Hepatocyte (in vitro differentiated cells): ENCODE data around the gene MYH6. TPM values are rescaled to one million over a fixed set of nuclear protein-coding genes. Genes with fewer than 3 reads are reported as not detected.

Source experiments
- DNase-seq: peaks from one replicate; pipeline ENCODE4 v3.0.0-alpha.2; 2016; ENCODE audit warnings: low spot score
- H2AFZ ChIP-seq: fragments of 200-600 bp; sonication (generic); 2 replicates; pipeline ENCODE4 v1.6.0; 2016; ENCODE audit warnings: antibody characterized with exemption, mild to moderate bottlenecking
- H3K27ac ChIP-seq: fragments of 200-600 bp; sonication (generic); 2 replicates; pipeline ENCODE4 v1.5.1; 2016; ENCODE audit warnings: mild to moderate bottlenecking
- H3K27me3 ChIP-seq: fragments of 200-600 bp; sonication (generic); 2 replicates; pipeline ENCODE4 v1.6.1; 2016
- H3K36me3 ChIP-seq: fragments of 200-600 bp; sonication (generic); replicated peaks from 2 replicates; pipeline ENCODE4 v1.5.1; 2016; ENCODE audit warnings: low read depth; ENCODE audit not compliant: insufficient read depth
- H3K4me1 ChIP-seq: fragments of 200-600 bp; sonication (generic); 2 replicates; pipeline ENCODE4 v1.5.1; 2016; ENCODE audit warnings: mild to moderate bottlenecking, moderate library complexity; ENCODE audit not compliant: insufficient read depth
- H3K4me2 ChIP-seq: fragments of 200-600 bp; sonication (generic); 2 replicates; pipeline ENCODE4 v1.6.0; 2016
- H3K4me3 ChIP-seq: fragments of 200-600 bp; sonication (generic); 2 replicates; pipeline ENCODE4 v1.5.1; 2016; ENCODE audit warnings: mild to moderate bottlenecking
- H3K79me2 ChIP-seq: fragments of 200-600 bp; sonication (generic); 2 replicates; pipeline ENCODE4 v1.6.0; 2017; ENCODE audit warnings: mild to moderate bottlenecking
- H3K9me2 ChIP-seq: fragments of 200-600 bp; sonication (generic); replicated peaks from 2 replicates; pipeline ENCODE4 v1.6.0; 2017; ENCODE audit warnings: mild to moderate bottlenecking; ENCODE audit not compliant: insufficient read depth
- H3K9me3 ChIP-seq: fragments of 200-600 bp; sonication (generic); 2 replicates; pipeline ENCODE4 v1.5.1; 2016; ENCODE audit warnings: low read depth, mild to moderate bottlenecking
- H4K20me1 ChIP-seq: fragments of 200-600 bp; sonication (generic); 2 replicates; pipeline ENCODE4 v1.6.0; 2016; ENCODE audit warnings: mild to moderate bottlenecking; ENCODE audit not compliant: insufficient read depth, poor library complexity, severe bottlenecking
- EZH2 ChIP-seq: fragments of 200-600 bp; sonication (generic); IDR thresholded peaks from 2 replicates; pipeline ENCODE4 v1.6.1; 2016; ENCODE audit warnings: antibody characterized with exemption, mild to moderate bottlenecking, borderline replicate concordance
- EZH2phosphoT487 ChIP-seq: fragments of 200-600 bp; sonication (generic); IDR thresholded peaks from one replicate; pipeline ENCODE4 v1.6.1; 2018; ENCODE audit warnings: antibody characterized with exemption, mild to moderate bottlenecking, low read depth, moderate library complexity; ENCODE audit not compliant: unreplicated experiment, severe bottlenecking
- WGBS: methylation state at CpG from one replicate; pipeline ENCODE4 v1.1.6; 2016; ENCODE audit warnings: low lambda C conversion rate; ENCODE audit errors: missing lambda C conversion rate; 5-methylcytosine and 5-hydroxymethylcytosine counted together
- microRNA counts: library from miRNA; unstranded; fragments of <30 nt; microRNA quantifications from one replicate; lab custom pipeline; 2017
- microRNA-seq: library from miRNA; unstranded; fragments of <30 nt; microRNA quantifications from one replicate; pipeline ENCODE4, GENCODE V29; 2017
- polyA plus RNA-seq: library from polyadenylated mRNA; unstranded; fragments of >200 nt; fragmentation: Nextera tagmentation; extraction: Ambion mirVana; gene quantifications from 2 replicates; pipeline ENCODE4 v1.2.1, GENCODE V29; 2016
- small RNA-seq: library from RNA; depleted of rRNA; stranded (forward); fragments of <200 nt; gene quantifications from one replicate; pipeline ENCODE3, GENCODE V24; 2014
- total RNA-seq: library from RNA; depleted of rRNA; stranded (reverse); fragments of >200 nt; gene quantifications from 2 replicates; pipeline ENCODE4 v1.2.3, GENCODE V29; 2014
- TF ChIP-seq, protein P1 (sequence below): fragments of 200-600 bp; sonication (generic); IDR thresholded peaks from 2 replicates; pipeline ENCODE4 v1.5.1; 2016; ENCODE audit warnings: antibody characterized with exemption, mild to moderate bottlenecking; ENCODE audit not compliant: poor library complexity

MYH6 gene
- total and polyA plus RNA-seq, 2 experiments from 2014 or later: 0.97 TPM; not detected in 1

DNA sequence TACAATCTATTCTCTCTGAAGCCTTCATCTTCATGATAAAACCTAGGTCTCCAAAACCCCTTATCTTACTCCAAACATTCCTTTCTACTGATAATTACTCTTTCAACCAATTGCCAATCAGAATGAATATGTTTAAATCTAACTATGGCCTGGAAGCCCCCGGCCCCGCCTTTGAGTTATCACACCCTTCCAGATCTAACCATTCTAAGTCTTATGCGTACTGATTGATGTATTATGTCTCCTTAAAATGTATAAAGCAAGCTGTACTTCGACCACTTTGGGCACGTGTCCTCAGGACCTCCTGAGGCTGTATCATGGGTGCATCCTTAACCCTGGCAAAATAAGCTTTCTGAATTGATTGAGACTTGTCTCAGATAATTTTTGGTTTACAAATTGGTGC is 72.5 kb downstream of the MYH6 start:
- no peaks in the 10 kb centered on the region for H4K20me1 ChIP-seq
- H3K79me2 ChIP-seq: no peaks in the 10 kb centered on the region
- H3K36me3 ChIP-seq: no peaks in the 10 kb centered on the region
- no peaks in the 10 kb centered on the region for H3K27me3 ChIP-seq
- WGBS: 80% methylated on average over 5 of the region's 5 CpGs
- H3K4me2 ChIP-seq: no peak overlapping the region
- no peak overlapping the region for H2AFZ ChIP-seq
- H3K9me2 ChIP-seq: no peaks in the 10 kb centered on the region
- no peaks in the 10 kb centered on the region for H3K9me3 ChIP-seq
- no peaks in the 10 kb centered on the region for H3K4me1 ChIP-seq
- no peak for TF ChIP-seq EZH2phosphoT487
- TF ChIP-seq, protein P1, sequence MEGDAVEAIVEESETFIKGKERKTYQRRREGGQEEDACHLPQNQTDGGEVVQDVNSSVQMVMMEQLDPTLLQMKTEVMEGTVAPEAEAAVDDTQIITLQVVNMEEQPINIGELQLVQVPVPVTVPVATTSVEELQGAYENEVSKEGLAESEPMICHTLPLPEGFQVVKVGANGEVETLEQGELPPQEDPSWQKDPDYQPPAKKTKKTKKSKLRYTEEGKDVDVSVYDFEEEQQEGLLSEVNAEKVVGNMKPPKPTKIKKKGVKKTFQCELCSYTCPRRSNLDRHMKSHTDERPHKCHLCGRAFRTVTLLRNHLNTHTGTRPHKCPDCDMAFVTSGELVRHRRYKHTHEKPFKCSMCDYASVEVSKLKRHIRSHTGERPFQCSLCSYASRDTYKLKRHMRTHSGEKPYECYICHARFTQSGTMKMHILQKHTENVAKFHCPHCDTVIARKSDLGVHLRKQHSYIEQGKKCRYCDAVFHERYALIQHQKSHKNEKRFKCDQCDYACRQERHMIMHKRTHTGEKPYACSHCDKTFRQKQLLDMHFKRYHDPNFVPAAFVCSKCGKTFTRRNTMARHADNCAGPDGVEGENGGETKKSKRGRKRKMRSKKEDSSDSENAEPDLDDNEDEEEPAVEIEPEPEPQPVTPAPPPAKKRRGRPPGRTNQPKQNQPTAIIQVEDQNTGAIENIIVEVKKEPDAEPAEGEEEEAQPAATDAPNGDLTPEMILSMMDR: no peak
- TF ChIP-seq EZH2: no peak
- no peak overlapping the region for H3K4me3 ChIP-seq
- no peak for DNase-seq
- no peak overlapping the region for H3K27ac ChIP-seq

MicroRNAs encoded within 50 kb of the gene (microRNA counts, 767-probe panel; counts per million panel counts)
- microRNA hsa-miR-208a (lab: Ali Mortazavi, UCI) (not detected), microRNA hsa-miR-208b (lab: Ali Mortazavi, UCI) (not detected)

Small RNA genes within 50 kb of the gene (microRNA-seq; reads per million reads assigned to microRNA genes)
- gene MIR208A: 2.2 reads per million
- gene MIR208B: not detected

Small RNA genes within 50 kb of the gene (small RNA-seq; reads per million reads assigned to genes)
- gene MIR208A (not detected), gene MIR208B (0.16 reads per million)

Other genes starting within 250 kb of the MYH6 start
- 39.5 and 54.6 TPM in 2 replicates for gene SLC7A8, start 224.6 kb downstream of the MYH6 start, total RNA-seq
- gene SLC7A8, start 224.6 kb downstream of the MYH6 start, polyA plus RNA-seq: 85.0 and 123 TPM in 2 replicates
- 0.17 and 1.2 TPM in 2 replicates for gene RNF212B, start 170.3 kb downstream of the MYH6 start, total RNA-seq
- gene RNF212B, start 170.3 kb downstream of the MYH6 start, polyA plus RNA-seq: 1.2 TPM in 1 of 2 replicates, not detected in the other
- gene HOMEZ, start 122.1 kb downstream of the MYH6 start, total RNA-seq: 8.2 and 9.4 TPM in 2 replicates
- gene HOMEZ, start 122.1 kb downstream of the MYH6 start, polyA plus RNA-seq: 6.3 and 11.2 TPM in 2 replicates
- gene PPP1R3E, start 105.4 kb downstream of the MYH6 start, total RNA-seq: 3.9 and 6.1 TPM in 2 replicates
- 4.6 and 4.8 TPM in 2 replicates for gene PPP1R3E, start 105.4 kb downstream of the MYH6 start, polyA plus RNA-seq
- 20.8 and 26.4 TPM in 2 replicates for gene BCL2L2, start 101.4 kb downstream of the MYH6 start, total RNA-seq
- 4.3 and 6.5 TPM in 2 replicates for gene BCL2L2, start 101.4 kb downstream of the MYH6 start, polyA plus RNA-seq
- gene PABPN1, start 86.8 kb downstream of the MYH6 start, total RNA-seq: 94.1 and 116 TPM in 2 replicates
- gene PABPN1, start 86.8 kb downstream of the MYH6 start, polyA plus RNA-seq: 213 and 245 TPM in 2 replicates
- gene SLC22A17, start 55.4 kb downstream of the MYH6 start, total RNA-seq: 31.9 and 44.4 TPM in 2 replicates
- 62.9 and 79.2 TPM in 2 replicates for gene SLC22A17, start 55.4 kb downstream of the MYH6 start, polyA plus RNA-seq
- gene EFS, start 43.1 kb downstream of the MYH6 start, total RNA-seq: 9.7 and 10.2 TPM in 2 replicates
- 21.5 and 21.9 TPM in 2 replicates for gene EFS, start 43.1 kb downstream of the MYH6 start, polyA plus RNA-seq
- not detected in 2 replicates for gene IL25, start 35.5 kb downstream of the MYH6 start, total RNA-seq
- gene IL25, start 35.5 kb downstream of the MYH6 start, polyA plus RNA-seq: not detected in 2 replicates
- not detected in 2 replicates for gene CMTM5, start 31.2 kb downstream of the MYH6 start, total RNA-seq
- 0.23 and 0.28 TPM in 2 replicates for gene CMTM5, start 31.2 kb downstream of the MYH6 start, polyA plus RNA-seq
- 0.04 TPM in 1 of 2 replicates, not detected in the other for gene MYH7, start 27.4 kb upstream of the MYH6 start, total RNA-seq
- 0.23 TPM in 1 of 2 replicates, not detected in the other for gene MYH7, start 27.4 kb upstream of the MYH6 start, polyA plus RNA-seq
- 39.5 and 47.6 TPM in 2 replicates for gene NGDN, start 61.4 kb upstream of the MYH6 start, total RNA-seq
- 47.2 and 51.3 TPM in 2 replicates for gene NGDN, start 61.4 kb upstream of the MYH6 start, polyA plus RNA-seq
- 0.28 and 1.4 TPM in 2 replicates for gene ZFHX2, start 143.5 kb upstream of the MYH6 start, total RNA-seq
- 1.5 and 2.2 TPM in 2 replicates for gene ZFHX2, start 143.5 kb upstream of the MYH6 start, polyA plus RNA-seq
- gene THTPA, start 148.0 kb upstream of the MYH6 start, total RNA-seq: 13.5 and 20.4 TPM in 2 replicates
- gene THTPA, start 148.0 kb upstream of the MYH6 start, polyA plus RNA-seq: 14.2 and 15.5 TPM in 2 replicates
- gene AP1G2, start 159.5 kb upstream of the MYH6 start, total RNA-seq: 87.5 and 114 TPM in 2 replicates
- 191 and 282 TPM in 2 replicates for gene AP1G2, start 159.5 kb upstream of the MYH6 start, polyA plus RNA-seq
- 2.3 and 2.7 TPM in 2 replicates for gene JPH4, start 170.5 kb upstream of the MYH6 start, total RNA-seq
- 1.7 and 2.7 TPM in 2 replicates for gene JPH4, start 170.5 kb upstream of the MYH6 start, polyA plus RNA-seq
- gene DHRS2, start 228.1 kb upstream of the MYH6 start, total RNA-seq: 10.4 and 13.2 TPM in 2 replicates
- 14.2 and 15.1 TPM in 2 replicates for gene DHRS2, start 228.1 kb upstream of the MYH6 start, polyA plus RNA-seq